ENCODE data around the gene EVL.

DNA sequence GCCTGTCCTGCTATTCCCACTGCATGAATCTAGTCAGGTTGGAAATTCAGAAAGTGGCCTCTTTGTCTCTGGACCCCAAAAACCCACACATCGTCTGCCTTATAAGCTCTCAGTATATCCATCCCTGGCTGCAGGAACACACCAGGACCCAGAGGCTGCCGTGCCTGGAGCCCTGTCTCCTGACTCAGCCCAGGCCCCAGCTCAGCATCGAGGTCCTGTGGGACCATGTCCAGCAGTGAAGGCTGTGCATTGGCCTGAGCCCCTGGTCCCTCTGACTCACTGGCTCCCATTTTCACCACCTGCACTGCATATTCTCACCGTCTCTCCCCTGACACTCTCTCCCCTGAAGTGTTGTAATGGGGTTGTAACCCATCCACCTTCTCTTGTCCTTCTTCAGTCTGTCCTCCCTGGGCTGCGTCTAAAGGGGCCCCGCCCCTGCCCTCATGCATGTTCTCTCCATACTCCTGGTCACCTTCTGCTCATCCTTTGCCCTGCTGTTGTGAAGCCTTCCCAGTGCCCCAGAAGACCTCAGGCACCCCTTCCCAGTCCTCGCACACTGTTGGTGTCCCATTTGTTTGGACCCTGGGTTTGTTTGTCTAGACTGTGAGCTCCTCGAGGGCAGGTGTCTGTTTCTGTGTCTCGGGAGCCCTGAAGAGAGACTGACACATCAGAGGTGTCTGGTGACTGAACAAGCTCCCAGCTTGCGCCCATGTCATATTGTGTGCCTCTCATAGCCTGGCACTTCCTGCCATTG lies 43.8 kb downstream of the EVL start:
- no peak for TF ChIP-seq CSDC2 (CRISPR knock-in tag; IDR thresholded peaks at IDR 0.05)
- no peak for TF ChIP-seq ZNF8 (CRISPR knock-in tag; IDR thresholded peaks at IDR 0.05)
- no peak for TF ChIP-seq ARNTL (CRISPR knock-in tag; IDR thresholded peaks at IDR 0.05; ENCODE audit: borderline replicate concordance, low read depth)
- TF ChIP-seq, protein P1, sequence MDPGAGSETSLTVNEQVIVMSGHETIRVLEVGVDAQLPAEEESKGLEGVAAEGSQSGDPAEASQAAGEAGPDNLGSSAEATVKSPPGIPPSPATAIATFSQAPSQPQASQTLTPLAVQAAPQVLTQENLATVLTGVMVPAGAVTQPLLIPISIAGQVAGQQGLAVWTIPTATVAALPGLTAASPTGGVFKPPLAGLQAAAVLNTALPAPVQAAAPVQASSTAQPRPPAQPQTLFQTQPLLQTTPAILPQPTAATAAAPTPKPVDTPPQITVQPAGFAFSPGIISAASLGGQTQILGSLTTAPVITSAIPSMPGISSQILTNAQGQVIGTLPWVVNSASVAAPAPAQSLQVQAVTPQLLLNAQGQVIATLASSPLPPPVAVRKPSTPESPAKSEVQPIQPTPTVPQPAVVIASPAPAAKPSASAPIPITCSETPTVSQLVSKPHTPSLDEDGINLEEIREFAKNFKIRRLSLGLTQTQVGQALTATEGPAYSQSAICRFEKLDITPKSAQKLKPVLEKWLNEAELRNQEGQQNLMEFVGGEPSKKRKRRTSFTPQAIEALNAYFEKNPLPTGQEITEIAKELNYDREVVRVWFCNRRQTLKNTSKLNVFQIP (CRISPR knock-in tag; IDR thresholded peaks at IDR 0.05; ENCODE audit: borderline replicate concordance, low read depth), result no peak
- no peak for TF ChIP-seq TCF4 (CRISPR knock-in tag; IDR thresholded peaks at IDR 0.05; ENCODE audit: borderline replicate concordance)
- no peak for TF ChIP-seq ZFP30 (CRISPR knock-in tag; IDR thresholded peaks at IDR 0.05)
- TF ChIP-seq ISL1 (CRISPR knock-in tag; IDR thresholded peaks at IDR 0.05), result no peak

All from SK-N-SH treated with all-trans-retinoic acid at 6 μM for 48 hours (cell line).